ENCODE data around the gene CEP152.
A peak's percentile ranks its signal among the peaks of the same experiment; 100 is the strongest.
"Not testable (repeated sequence)": the region's sequence is repeated elsewhere in the genome, so short reads cannot be mapped to it uniquely, and the experiment has no call there.

Gene CEP152

DNA sequence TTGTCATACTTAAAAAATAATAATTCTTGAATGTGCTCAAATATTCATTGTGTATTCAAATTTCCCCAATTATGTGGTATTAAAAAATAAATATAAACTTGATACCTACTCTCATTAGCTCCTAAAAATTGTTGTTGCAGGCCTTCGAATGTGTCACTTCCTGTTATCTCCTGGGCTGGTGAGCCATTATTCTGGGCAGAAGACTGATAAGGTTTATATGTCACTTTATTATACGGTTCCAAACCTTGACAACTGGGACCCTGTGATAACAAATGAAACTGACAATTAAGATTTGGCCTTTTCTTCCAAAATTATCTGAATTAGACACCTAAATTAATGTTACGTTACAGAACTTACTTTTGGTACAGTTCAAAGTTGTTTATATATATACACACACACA, 15.0 kb downstream of the CEP152 start:
- Histone ChIP-seq H3K9ac (ENCODE audit: low read depth in 1 of 2, low read length in 2 of 2) (no peak overlapping the region), H3K9me3 (ENCODE audit: control insufficient read depth in 2 of 2, low read length in 2 of 2) (no peaks in the 10 kb centered on the region), H3K27me3 (ENCODE audit: control insufficient read depth in 2 of 2, insufficient read depth in 2 of 2, low read length in 2 of 2) (no peaks in the 10 kb centered on the region), H3K4me3 (ENCODE audit: low read length in 2 of 2) (no peak overlapping the region), H3K27ac (ENCODE audit: low read depth in 2 of 2, low read length in 2 of 2) (no peak overlapping the region), H3K4me1 (ENCODE audit: control insufficient read depth in 2 of 2, insufficient read depth in 2 of 2, low read length in 2 of 2) (peaks cover 3 to 9% of the 10 kb centered on the region in 2 donors), H3K36me3 (ENCODE audit: control insufficient read depth in 2 of 2, insufficient read depth in 2 of 2, low read length in 2 of 2) (peaks cover 0 to 3% of the 10 kb centered on the region in 2 donors)

DNA sequence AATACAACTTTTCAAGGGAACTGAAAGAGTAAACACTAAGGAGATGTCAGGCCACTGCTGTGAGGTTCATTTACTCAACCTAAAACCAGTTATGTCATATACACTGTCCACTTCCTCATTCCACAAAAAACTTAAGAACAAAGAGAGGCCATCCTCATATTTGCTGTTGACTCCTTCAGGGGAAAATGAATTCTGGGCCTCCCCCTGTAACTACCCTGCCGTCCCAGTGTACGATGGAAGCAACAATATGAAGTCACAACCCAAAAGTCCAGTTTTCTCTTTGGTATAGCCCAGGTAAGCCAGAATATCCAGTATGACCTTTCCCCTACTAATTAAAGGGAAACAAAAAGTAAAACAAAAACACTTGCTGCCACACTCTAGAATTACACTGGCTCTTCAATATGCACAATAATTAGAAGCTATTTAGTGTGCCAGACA, 16.2 kb downstream of the CEP152 start:
- no peaks in the 10 kb centered on the region for H3K27me3 ChIP-seq (ENCODE audit: control insufficient read depth in 2 of 2, insufficient read depth in 2 of 2, low read length in 2 of 2)
- peak overlapping the region in 1 of 2 donors; percentile 46 for H3K27ac ChIP-seq (ENCODE audit: low read depth in 2 of 2, low read length in 2 of 2)
- H3K4me1 ChIP-seq (ENCODE audit: control insufficient read depth in 2 of 2, insufficient read depth in 2 of 2, low read length in 2 of 2) = peaks cover 0 to 4% of the 10 kb centered on the region in 2 donors
- H3K4me3 ChIP-seq (ENCODE audit: low read length in 2 of 2) = no peak overlapping the region
- peak overlapping the region in 1 of 2 donors; percentile 9 for H3K9ac ChIP-seq (ENCODE audit: low read depth in 1 of 2, low read length in 2 of 2)
- no peaks in the 10 kb centered on the region for H3K9me3 ChIP-seq (ENCODE audit: control insufficient read depth in 2 of 2, low read length in 2 of 2)
- peaks cover 3 to 6% of the 10 kb centered on the region in 2 donors for H3K36me3 ChIP-seq (ENCODE audit: control insufficient read depth in 2 of 2, insufficient read depth in 2 of 2, low read length in 2 of 2)

DNA sequence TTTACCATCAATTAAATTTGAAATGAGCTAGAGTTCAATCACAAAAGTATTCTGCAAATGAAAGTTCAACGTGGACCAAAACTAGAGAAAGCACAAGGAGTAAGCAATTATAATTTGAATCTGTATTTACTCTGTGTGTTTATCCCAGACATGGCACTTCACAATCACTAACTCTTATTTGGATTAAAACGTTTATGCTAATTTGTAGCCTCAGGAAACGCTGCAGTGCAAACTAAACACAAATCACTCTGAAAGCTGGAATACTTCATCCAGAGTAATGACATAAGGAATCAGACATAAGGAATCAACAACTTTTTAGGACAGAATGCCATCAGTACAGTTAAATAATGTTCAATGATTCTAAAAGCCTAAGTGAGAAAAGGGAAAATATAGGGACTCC, 18.5 kb downstream of the CEP152 start:
- Histone ChIP-seq H3K9me3 (ENCODE audit: control insufficient read depth in 2 of 2, low read length in 2 of 2) (no peaks in the 10 kb centered on the region), H3K27ac (ENCODE audit: low read depth in 2 of 2, low read length in 2 of 2) (no peak overlapping the region), H3K27me3 (ENCODE audit: control insufficient read depth in 2 of 2, insufficient read depth in 2 of 2, low read length in 2 of 2) (no peaks in the 10 kb centered on the region), H3K9ac (ENCODE audit: low read depth in 1 of 2, low read length in 2 of 2) (no peak overlapping the region), H3K4me1 (ENCODE audit: control insufficient read depth in 2 of 2, insufficient read depth in 2 of 2, low read length in 2 of 2) (peaks cover 0 to 4% of the 10 kb centered on the region in 2 donors), H3K4me3 (ENCODE audit: low read length in 2 of 2) (no peak overlapping the region), H3K36me3 (ENCODE audit: control insufficient read depth in 2 of 2, insufficient read depth in 2 of 2, low read length in 2 of 2) (peaks cover 6 to 14% of the 10 kb centered on the region in 2 donors)

DNA sequence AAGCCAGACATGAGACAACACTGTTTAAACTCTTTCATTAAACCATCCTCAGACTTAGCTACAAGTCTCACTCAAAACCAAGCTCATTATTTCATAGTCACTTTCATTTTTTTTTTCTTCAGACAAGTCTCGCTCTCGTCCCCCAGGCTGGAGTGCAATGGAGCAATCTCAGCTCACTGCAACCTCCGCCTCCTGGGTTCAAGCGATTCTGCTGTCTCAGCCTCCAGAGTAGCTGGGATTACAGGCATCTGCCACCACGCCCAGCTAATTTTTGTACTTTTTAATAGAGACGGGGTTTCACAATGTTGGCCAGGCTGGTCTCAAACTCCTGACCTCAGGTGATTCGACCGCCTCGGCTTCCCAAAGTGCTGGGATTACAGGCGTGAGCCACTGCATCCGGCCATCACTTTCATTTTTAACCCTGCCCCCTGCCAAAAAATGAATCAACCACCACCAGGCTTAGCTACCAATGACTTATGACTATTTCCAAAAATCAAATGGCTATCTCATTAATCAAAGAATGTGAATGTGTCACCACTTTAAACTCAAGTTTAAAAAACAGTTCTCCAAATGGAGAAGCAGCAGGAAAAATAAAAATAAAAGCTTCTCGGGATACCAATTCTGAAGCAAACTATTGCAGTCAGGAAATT, 20.3 kb downstream of the CEP152 start:
- not testable (repeated sequence) for H3K9ac ChIP-seq (ENCODE audit: low read depth in 1 of 2, low read length in 2 of 2); H3K4me3 ChIP-seq (ENCODE audit: low read length in 2 of 2); H3K27ac ChIP-seq (ENCODE audit: low read depth in 2 of 2, low read length in 2 of 2); H3K9me3 ChIP-seq (ENCODE audit: control insufficient read depth in 2 of 2, low read length in 2 of 2); H3K4me1 ChIP-seq (ENCODE audit: control insufficient read depth in 2 of 2, insufficient read depth in 2 of 2, low read length in 2 of 2); H3K27me3 ChIP-seq (ENCODE audit: control insufficient read depth in 2 of 2, insufficient read depth in 2 of 2, low read length in 2 of 2)
- H3K36me3 ChIP-seq (ENCODE audit: control insufficient read depth in 2 of 2, insufficient read depth in 2 of 2, low read length in 2 of 2) = peaks cover 6 to 14% of the 10 kb centered on the region in 2 donors

DNA sequence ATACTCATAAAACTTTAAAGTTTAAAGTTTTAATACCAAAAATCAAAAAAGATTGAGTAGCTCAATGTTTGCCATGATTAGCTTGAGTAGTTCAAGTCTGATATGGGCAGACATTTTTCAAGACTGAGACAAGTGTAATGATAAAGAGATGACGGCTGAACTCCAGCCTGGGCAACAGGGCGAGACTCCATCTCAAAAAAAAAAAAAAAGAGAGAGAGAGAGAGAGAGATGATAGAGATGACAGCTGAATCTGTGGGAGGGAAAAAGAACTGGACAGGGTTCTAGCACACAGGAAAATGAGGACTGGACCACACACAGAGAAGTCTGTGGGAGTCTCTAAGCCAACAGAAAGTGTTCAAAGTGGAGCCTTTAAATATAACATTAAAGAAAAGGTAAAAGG, 25.2 kb downstream of the CEP152 start:
- H3K9ac ChIP-seq (ENCODE audit: low read depth in 1 of 2, low read length in 2 of 2) = no peak overlapping the region
- no peak overlapping the region for H3K27ac ChIP-seq (ENCODE audit: low read depth in 2 of 2, low read length in 2 of 2)
- no peaks in the 10 kb centered on the region for H3K4me1 ChIP-seq (ENCODE audit: control insufficient read depth in 2 of 2, insufficient read depth in 2 of 2, low read length in 2 of 2)
- no peaks in the 10 kb centered on the region for H3K9me3 ChIP-seq (ENCODE audit: control insufficient read depth in 2 of 2, low read length in 2 of 2)
- no peaks in the 10 kb centered on the region for H3K27me3 ChIP-seq (ENCODE audit: control insufficient read depth in 2 of 2, insufficient read depth in 2 of 2, low read length in 2 of 2)
- H3K36me3 ChIP-seq (ENCODE audit: control insufficient read depth in 2 of 2, insufficient read depth in 2 of 2, low read length in 2 of 2) = peaks cover 13 to 15% of the 10 kb centered on the region in 2 donors
- H3K4me3 ChIP-seq (ENCODE audit: low read length in 2 of 2) = no peak overlapping the region

DNA sequence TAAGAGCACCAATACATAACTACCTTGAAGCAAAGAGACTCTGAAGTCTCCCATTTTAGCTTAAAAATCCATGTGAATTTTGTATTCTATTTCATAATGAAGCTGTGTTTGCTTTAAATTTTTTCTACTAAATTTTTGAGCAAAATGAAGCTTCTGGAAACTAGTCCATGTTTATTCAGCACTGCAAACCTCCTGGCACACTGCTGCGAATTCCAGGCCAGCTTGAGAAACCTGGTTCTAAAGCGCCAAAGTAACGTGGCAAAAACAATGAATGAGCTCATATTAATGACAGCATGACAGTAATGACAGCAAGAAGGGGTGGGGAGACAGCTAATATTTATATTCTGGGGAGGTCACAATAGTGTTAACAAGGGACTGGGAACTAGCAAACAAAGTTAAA, 25.7 kb downstream of the CEP152 start:
- no peaks in the 10 kb centered on the region for H3K9me3 ChIP-seq (ENCODE audit: control insufficient read depth in 2 of 2, low read length in 2 of 2)
- no peaks in the 10 kb centered on the region for H3K27me3 ChIP-seq (ENCODE audit: control insufficient read depth in 2 of 2, insufficient read depth in 2 of 2, low read length in 2 of 2)
- no peak overlapping the region for H3K9ac ChIP-seq (ENCODE audit: low read depth in 1 of 2, low read length in 2 of 2)
- H3K4me3 ChIP-seq (ENCODE audit: low read length in 2 of 2) = no peak overlapping the region
- no peaks in the 10 kb centered on the region for H3K4me1 ChIP-seq (ENCODE audit: control insufficient read depth in 2 of 2, insufficient read depth in 2 of 2, low read length in 2 of 2)
- H3K27ac ChIP-seq (ENCODE audit: low read depth in 2 of 2, low read length in 2 of 2) = no peak overlapping the region
- H3K36me3 ChIP-seq (ENCODE audit: control insufficient read depth in 2 of 2, insufficient read depth in 2 of 2, low read length in 2 of 2) = peaks cover 11 to 17% of the 10 kb centered on the region in 2 donors

DNA sequence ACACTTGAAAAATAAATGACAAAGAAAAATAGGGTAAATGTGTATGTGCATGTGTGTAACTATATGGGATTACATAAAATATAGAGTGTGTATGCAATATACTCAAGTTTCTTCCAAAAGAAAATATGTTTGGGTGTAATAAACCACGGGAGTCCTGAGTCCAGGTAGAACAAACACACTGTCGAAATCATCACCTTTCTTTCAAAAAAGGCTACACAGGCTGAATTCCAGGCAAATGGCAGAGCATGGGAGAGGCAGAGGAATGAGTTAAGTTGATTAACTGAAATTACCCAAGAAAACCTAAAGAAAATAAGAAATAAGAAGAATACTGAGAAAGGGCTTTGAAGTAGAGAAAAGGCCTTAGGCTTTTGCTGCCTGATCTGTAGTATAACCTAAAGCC, 26.1 kb downstream of the CEP152 start:
- H3K9ac ChIP-seq (ENCODE audit: low read depth in 1 of 2, low read length in 2 of 2) = no peak overlapping the region
- peaks cover 9 to 17% of the 10 kb centered on the region in 2 donors for H3K36me3 ChIP-seq (ENCODE audit: control insufficient read depth in 2 of 2, insufficient read depth in 2 of 2, low read length in 2 of 2)
- no peaks in the 10 kb centered on the region for H3K9me3 ChIP-seq (ENCODE audit: control insufficient read depth in 2 of 2, low read length in 2 of 2)
- H3K4me1 ChIP-seq (ENCODE audit: control insufficient read depth in 2 of 2, insufficient read depth in 2 of 2, low read length in 2 of 2) = no peaks in the 10 kb centered on the region
- no peaks in the 10 kb centered on the region for H3K27me3 ChIP-seq (ENCODE audit: control insufficient read depth in 2 of 2, insufficient read depth in 2 of 2, low read length in 2 of 2)
- no peak overlapping the region for H3K4me3 ChIP-seq (ENCODE audit: low read length in 2 of 2)
- H3K27ac ChIP-seq (ENCODE audit: low read depth in 2 of 2, low read length in 2 of 2) = no peak overlapping the region

DNA sequence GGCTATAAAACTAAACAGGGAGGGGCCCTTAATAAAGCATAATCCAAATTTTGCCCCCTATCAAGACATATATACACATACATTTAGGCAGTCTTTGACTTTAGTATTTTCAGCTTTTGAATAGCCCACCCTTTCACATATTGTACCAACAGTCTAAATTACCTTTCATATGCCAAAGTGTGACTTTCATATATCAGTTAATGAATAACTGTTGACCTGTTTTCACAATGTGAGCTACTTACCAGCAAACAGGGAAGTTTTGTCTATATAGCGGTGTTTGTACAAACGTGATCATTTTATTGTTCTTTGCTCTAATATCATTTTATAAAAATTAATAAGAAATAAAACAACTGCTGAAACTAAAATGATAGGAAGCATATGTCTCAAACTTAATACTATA, 28.0 kb downstream of the CEP152 start:
- Histone ChIP-seq H3K4me1 (ENCODE audit: control insufficient read depth in 2 of 2, insufficient read depth in 2 of 2, low read length in 2 of 2) (no peaks in the 10 kb centered on the region), H3K9ac (ENCODE audit: low read depth in 1 of 2, low read length in 2 of 2) (no peak overlapping the region), H3K4me3 (ENCODE audit: low read length in 2 of 2) (no peak overlapping the region), H3K27ac (ENCODE audit: low read depth in 2 of 2, low read length in 2 of 2) (no peak overlapping the region), H3K36me3 (ENCODE audit: control insufficient read depth in 2 of 2, insufficient read depth in 2 of 2, low read length in 2 of 2) (peaks cover 9% of the 10 kb centered on the region in 2 donors), H3K9me3 (ENCODE audit: control insufficient read depth in 2 of 2, low read length in 2 of 2) (no peaks in the 10 kb centered on the region), H3K27me3 (ENCODE audit: control insufficient read depth in 2 of 2, insufficient read depth in 2 of 2, low read length in 2 of 2) (no peaks in the 10 kb centered on the region)

DNA sequence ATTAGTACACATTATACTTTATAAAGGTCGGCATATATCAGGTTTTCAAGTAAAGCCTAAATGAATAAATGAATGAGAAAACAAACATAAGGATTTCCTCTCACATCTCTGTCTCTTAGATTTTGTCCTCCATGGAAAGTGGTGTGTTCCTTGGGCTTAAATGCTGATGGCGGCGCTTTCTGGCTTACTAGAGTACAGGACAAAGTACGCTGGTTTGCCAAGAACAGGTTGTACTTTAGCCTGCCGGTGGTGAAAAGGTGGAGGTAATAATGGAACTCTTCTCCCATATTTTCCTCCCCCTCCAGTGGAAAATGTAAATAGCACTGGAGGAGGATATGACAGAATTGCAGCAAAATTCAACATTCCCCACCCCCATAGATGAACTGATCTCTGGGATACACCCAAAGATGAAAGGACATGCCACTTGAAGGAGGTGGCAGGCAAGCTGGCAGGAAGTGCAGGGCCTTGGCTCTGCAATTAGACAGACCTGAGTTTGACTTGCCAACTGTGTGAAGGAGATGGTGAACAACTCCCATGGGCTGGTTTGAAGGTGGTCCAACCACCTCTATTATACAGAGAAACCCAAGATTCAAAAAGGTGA, 29.3 kb downstream of the CEP152 start:
- H3K9ac ChIP-seq (ENCODE audit: low read depth in 1 of 2, low read length in 2 of 2) = no peak overlapping the region
- no peaks in the 10 kb centered on the region for H3K27me3 ChIP-seq (ENCODE audit: control insufficient read depth in 2 of 2, insufficient read depth in 2 of 2, low read length in 2 of 2)
- no peaks in the 10 kb centered on the region for H3K4me1 ChIP-seq (ENCODE audit: control insufficient read depth in 2 of 2, insufficient read depth in 2 of 2, low read length in 2 of 2)
- H3K36me3 ChIP-seq (ENCODE audit: control insufficient read depth in 2 of 2, insufficient read depth in 2 of 2, low read length in 2 of 2) = peaks cover 6 to 9% of the 10 kb centered on the region in 2 donors
- no peak overlapping the region for H3K4me3 ChIP-seq (ENCODE audit: low read length in 2 of 2)
- H3K27ac ChIP-seq (ENCODE audit: low read depth in 2 of 2, low read length in 2 of 2) = no peak overlapping the region
- H3K9me3 ChIP-seq (ENCODE audit: control insufficient read depth in 2 of 2, low read length in 2 of 2) = no peaks in the 10 kb centered on the region

DNA sequence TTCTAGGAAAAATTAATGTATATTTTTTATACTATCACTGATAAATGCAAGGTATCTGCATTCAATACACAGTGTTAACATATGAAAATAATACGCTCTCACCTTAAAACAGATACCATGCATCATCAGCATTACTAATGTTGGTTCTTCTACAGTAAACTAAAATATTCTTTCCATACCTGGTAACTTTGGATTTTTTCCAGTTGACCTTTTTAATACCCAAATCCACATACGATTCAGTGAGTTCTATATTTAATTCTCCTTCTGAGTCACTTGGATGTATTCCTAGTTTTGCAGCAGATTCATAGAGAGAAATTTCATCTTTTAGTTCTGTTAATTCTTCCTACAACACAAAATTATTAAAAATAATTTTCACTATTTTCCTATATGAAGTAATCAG, 29.9 kb downstream of the CEP152 start:
- Histone ChIP-seq H3K9me3 (ENCODE audit: control insufficient read depth in 2 of 2, low read length in 2 of 2) (no peaks in the 10 kb centered on the region), H3K36me3 (ENCODE audit: control insufficient read depth in 2 of 2, insufficient read depth in 2 of 2, low read length in 2 of 2) (peaks cover 6 to 9% of the 10 kb centered on the region in 2 donors), H3K4me1 (ENCODE audit: control insufficient read depth in 2 of 2, insufficient read depth in 2 of 2, low read length in 2 of 2) (no peaks in the 10 kb centered on the region), H3K27ac (ENCODE audit: low read depth in 2 of 2, low read length in 2 of 2) (no peak overlapping the region), H3K4me3 (ENCODE audit: low read length in 2 of 2) (no peak overlapping the region), H3K27me3 (ENCODE audit: control insufficient read depth in 2 of 2, insufficient read depth in 2 of 2, low read length in 2 of 2) (no peaks in the 10 kb centered on the region), H3K9ac (ENCODE audit: low read depth in 1 of 2, low read length in 2 of 2) (no peak overlapping the region)
